HG03378 (cell line): Measurements from ENCODE around the gene MOB3C.
"Not testable (repeated sequence)": the region's sequence is repeated elsewhere in the genome, so short reads cannot be mapped to it uniquely, and the experiment has no call there.

Experiments used
- ATAC-seq: cut with Tn5 transposase; IDR thresholded peaks from one replicate; pipeline ENCODE4 v1.9.1; 2021; ENCODE audit warnings: mild to moderate bottlenecking, moderate library complexity; ENCODE audit not compliant: unreplicated experiment

The MOB3C gene

DNA sequence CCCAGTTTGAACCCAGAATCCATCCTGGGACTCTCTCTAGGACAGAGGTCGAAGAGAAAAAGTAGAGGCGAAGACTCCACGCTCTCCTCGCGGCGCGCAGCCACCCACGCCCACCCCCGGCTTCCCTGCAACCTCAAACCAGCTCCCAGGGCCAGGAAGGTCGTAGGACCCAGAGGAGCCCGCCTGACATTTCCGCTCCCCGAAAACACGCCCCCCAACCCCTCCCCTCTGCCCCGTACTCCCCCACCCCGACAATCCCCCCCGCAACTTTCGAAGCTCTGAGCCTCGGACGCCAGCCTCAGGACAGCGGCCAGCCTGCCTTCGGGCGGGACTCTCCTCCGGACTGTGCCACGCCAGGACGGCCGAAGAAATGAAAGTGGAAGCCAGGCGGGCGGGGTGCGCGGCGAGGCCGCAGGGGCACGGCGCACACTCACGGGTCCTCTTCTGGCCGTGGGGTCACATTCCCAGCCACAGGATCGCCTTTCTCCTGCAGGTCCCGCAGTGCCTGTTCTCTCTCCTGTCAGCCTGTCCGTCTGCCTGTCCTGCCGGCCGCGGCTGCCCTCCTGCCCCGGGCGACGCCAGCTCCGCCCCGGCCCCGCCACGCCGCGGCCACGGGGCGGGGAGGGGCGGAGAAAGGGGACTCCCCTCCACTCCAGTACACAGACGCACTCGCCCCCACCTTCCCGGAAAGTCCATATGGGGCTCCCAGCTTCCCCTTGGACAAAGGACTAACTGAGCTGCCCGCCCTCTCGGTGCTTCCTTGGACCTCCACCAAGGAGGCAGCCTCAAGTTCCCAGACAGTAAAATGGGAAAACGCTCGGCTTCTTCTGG lies at the start of gene MOB3C:
Gene MOB3C (minus strand): TSS at position 535 of the 831 bp plus-strand sequence. CDS start 3,490 bp downstream, outside the sequence.
- ATAC-seq: peak; percentile 49

GRCh38 chr1:46665983-46666382 lies 49.4 kb upstream of the MOB3C start:
- ATAC-seq: no peak

DNA sequence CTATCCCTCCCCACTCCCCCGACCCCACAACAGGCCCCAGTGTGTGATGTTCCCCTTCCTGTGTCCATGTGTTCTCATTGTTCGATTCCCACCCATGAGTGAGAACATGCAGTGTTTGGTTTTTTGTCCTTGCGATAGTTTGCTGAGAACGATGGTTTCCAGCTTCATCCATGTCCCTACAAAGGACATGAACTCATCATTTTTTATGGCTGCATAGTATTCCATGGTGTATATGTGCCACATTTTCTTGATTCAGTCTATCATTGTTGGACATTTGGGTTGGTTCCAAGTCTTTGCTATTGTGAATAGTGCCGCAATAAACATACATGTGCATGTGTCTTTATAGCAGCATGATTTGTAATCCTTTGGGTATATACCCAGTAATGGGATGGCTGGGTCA lies 46.3 kb upstream of the MOB3C start:
- not testable (repeated sequence) for ATAC-seq

DNA sequence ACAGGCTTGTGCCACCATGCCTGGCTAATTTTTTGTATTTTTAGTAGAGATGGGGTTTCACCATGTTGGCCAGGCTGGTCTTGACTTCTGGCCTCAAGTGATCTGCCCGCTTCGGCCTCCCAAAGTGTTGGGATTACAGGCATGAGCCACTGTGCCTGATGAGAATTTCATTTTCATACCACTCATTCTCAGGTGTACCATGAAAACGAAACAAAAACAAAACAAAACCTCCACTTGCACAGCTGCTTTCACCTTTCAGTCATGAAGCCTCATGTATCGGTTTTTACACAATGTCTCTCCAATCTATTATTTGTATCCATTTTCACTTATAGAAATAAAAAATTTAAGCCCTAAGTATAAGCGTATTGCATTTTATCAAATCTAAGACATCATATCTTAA lies 43.5 kb upstream of the MOB3C start:
- ATAC-seq: peak; percentile 61

DNA sequence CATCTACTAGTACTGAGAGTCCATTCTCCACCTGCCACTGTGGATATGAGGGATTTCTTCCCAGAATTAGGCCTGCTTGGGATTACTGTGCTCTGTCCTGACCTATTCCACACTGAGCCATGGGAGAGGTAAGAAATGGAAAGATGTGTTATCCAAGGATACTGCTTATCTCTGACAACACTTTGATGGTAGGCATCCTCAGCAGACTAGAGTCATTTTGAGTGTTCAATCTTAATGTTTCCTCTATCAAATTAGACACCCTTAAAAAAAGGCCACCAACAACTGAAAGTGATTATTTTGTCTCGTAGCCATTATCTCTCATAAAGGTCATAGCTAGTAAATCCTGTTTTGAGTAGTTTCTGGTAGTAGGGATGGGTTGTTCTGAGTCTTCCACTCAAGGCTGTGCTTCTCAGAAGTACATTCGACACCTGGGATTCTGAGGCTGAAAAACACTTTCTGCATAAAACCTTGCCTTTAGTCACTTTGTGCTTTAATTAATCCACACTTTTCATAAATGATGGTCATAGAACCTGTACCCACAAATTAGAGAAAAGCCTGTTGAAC lies 42.8 kb upstream of the MOB3C start:
- no peak for ATAC-seq

- no peak for ATAC-seq
Measured at GRCh38 chr1:46657775-46658174, 41.2 kb upstream of the MOB3C start.

DNA sequence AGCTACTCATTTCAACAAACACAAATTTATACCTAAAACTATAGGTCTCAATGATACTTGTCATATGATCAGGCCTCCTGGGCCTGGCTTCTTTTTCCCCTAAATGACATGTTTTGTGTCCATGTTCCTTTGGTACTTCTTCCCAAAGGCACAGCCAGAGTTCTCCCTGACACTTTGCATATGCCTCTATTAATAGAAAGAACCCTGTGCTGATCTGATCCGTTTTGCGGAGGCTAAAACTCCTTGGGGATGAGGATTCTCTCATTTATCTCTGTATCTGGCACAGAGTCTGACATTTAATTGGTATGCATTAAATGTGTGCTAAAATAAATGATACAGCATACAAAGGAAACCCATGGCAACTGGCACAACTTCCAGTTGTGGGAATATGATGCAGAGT lies 40.0 kb upstream of the MOB3C start:
- no peak for ATAC-seq

DNA sequence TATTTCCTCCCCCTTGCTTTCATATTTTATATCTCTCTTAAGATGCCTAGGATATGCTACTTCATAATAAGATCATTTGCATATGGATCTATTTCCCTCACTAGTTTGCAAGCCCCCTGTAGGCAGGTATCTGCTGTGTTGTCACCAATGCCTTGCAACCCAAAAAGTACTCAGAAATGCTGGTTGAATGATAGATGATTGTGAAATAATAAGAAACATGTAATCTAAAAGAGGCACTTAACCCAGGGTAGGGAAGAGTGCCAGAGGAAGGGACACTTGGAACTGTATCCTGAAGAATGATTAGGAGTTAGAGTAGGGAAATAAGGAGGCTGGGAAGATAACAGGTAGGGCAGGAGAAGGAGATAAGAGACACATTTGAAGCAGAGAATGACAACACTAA lies 39.2 kb upstream of the MOB3C start:
- no peak for ATAC-seq

GRCh38 chr1:46654698-46655097 lies 38.1 kb upstream of the MOB3C start:
- ATAC-seq: not testable (repeated sequence)

DNA sequence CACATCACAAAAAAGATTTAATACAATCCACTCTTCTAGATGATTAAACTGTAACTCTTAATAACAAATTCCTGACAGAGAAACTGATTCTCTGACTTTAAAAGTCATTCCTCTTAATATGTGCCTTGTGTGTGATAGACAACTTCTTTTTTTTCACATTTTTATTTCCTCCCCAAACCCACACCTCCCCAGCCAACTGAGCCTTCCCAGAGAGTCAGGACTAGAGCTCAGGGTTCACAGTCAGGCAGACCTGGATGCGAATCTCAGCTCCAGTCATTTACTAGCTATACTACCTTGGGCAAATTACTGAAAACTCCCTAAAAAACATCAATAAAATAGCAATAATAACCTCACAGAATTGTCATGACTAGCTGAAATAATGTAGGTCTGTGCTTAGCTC lies 37.4 kb upstream of the MOB3C start:
- ATAC-seq: no peak

GRCh38 chr1:46653405-46653958 lies 36.9 kb upstream of the MOB3C start:
- ATAC-seq: no peak

- ATAC-seq: no peak
Measured at GRCh38 chr1:46652321-46653100, 35.9 kb upstream of the MOB3C start.

DNA sequence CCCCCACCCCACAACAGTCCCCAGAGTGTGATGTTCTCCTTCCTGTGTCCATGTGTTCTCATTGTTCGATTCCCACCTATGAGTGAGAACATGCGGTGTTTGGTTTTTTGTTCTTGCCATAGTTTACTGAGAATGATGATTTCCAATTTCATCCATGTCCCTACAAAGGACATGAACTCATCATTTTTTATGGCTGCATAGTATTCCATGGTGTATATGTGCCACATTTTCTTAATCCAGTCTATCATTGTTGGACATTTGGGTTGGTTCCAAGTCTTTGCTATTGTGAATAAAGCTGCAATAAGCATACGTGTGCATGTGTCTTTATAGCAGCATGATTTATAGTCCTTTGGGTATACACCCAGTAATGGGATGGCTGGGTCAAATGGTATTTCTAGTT lies 34.5 kb upstream of the MOB3C start:
- not testable (repeated sequence) for ATAC-seq

DNA sequence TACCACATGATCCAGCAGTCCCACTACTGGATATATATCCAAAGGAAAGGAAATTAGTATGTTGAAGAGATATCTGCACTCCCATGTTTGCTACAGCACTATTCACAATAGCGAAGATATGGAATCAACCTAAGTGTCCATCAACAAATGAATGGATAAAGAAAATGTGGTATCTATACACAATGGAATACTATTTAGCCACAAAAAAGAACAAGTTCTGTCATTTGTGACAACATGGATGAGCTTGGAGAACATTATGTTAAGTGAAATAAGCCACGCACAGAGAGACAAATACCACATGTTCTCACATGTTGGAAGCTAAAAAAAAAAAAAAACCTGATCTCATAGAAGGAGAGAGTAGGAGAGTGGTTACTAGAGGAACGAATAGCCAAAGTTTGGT lies 33.9 kb upstream of the MOB3C start:
- no peak for ATAC-seq

GRCh38 chr1:46649764-46650163 lies 33.2 kb upstream of the MOB3C start:
- no peak for ATAC-seq

- no peak for ATAC-seq
Measured at GRCh38 chr1:46647611-46648010, 31.0 kb upstream of the MOB3C start.

DNA sequence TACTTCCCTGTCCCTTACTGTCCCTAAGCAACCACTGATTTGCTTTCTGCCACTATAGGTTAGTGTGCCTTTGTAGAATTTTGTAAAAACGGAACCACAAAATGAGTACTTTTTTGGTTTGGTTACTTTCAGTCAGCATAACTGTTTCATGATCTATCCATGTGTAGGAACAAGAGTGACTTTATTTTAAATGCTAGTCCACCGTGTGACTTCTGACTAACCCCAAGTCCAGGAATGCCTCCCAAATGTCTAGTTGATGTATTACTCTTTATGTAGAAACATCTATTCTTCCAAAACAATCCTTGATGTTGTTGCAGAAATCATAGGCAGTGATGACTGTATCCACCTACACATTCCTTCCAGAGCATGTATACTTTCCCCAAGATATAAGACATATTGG lies 30.2 kb upstream of the MOB3C start:
- no peak for ATAC-seq

DNA sequence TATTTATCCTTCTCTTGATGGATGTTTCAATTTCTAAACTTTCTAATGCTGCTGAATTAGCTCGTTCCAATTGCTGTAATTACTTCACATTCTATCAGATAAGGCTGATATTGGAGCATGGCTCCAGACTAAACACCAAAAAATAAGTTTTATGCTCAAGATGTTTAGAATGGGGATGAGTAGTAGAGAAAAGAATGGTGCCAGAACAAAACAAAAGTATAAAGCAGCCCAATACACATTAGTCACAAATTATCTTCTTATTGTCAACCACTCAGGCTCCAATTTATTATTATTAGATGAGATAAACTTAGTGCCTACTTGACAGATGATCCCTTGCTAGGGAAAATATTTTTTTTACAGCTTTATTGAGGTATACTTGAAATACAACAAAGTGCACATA lies 29.7 kb upstream of the MOB3C start:
- ATAC-seq: no peak

- no peak for ATAC-seq
Measured at GRCh38 chr1:46645815-46646214, 29.2 kb upstream of the MOB3C start.

GRCh38 chr1:46643368-46643775 lies 26.8 kb upstream of the MOB3C start:
- ATAC-seq: no peak

GRCh38 chr1:46642115-46642680 lies 25.6 kb upstream of the MOB3C start:
- no peak for ATAC-seq
